NOMO-1 (cell line): ENCODE measurements around the gene POFUT2.

Source experiments
- DNase-seq, 2 experiments: peaks; one replicate each; lab custom pipeline; 2025; ENCODE audit not compliant: unreplicated experiment in 2 of 2; lab: John Stamatoyannopoulos, UW

POFUT2 gene

DNA sequence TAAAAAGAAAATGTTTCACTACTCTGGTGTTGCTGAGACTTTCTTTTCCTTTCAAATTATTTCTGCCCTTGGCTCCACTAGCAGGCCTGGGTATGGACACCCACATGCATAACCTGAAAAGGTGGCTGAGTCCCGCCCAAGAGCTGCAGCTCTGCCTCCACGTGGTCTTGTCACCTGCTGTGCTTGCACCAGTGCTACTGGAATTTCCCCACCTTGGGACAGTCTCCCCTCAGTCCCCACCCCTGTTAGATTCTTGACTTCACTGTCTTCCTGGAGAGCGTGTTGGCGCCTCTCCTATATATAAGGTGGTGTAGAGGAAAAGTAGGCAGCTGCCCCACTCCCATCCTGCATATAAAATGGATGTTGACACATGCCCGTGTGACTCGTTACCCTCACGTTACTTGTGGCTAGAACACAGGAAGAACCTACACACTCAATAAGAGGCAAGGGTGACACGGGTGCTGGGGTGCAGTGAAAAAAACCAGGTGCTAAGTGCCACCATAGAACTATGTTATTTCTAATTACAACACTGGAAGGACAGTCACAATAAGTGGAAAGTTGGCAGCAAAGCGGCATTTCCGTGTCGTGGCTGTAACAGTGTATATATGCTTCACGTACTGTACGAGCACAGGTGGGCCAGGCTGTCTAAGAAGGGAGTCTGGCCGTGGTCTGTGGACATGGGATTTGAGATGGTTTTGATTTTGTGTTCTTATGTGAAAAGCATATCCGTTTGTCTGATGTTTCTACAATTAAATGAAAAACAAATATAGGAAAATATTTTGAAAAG lies 61.0 kb downstream of the POFUT2 start:
- no peak for DNase-seq

DNA sequence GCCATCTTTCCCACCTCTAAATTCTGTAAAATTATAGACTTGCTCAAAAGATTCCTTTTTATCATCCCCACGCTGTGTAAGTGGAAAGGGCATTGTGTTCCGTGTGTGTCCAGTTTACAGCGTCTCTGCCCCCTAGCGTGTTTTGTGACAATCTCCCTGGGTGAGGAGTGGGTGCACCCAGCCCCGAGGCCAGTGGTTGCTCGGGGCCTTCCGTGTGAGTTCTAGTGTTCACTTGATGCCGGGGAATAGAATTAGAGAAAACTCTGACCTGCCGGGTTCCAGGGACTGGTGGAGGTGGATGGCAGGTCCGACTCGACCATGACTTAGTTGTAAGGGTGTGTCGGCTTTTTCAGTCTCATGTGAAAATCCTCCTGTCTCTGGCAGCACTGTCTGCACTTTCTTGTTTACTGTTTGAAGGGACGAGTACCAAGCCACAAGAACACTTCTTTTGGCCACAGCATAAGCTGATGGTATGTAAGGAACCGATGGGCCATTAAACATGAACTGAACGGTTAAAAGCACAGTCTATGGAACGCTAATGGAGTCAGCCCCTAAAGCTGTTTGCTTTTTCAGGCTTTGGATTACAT lies 61.9 kb downstream of the POFUT2 start:
- no peak for DNase-seq

- no peak for DNase-seq
These were observed 62.5 kb downstream of the POFUT2 start for GRCh38 chr21:45225041-45225740.

DNA sequence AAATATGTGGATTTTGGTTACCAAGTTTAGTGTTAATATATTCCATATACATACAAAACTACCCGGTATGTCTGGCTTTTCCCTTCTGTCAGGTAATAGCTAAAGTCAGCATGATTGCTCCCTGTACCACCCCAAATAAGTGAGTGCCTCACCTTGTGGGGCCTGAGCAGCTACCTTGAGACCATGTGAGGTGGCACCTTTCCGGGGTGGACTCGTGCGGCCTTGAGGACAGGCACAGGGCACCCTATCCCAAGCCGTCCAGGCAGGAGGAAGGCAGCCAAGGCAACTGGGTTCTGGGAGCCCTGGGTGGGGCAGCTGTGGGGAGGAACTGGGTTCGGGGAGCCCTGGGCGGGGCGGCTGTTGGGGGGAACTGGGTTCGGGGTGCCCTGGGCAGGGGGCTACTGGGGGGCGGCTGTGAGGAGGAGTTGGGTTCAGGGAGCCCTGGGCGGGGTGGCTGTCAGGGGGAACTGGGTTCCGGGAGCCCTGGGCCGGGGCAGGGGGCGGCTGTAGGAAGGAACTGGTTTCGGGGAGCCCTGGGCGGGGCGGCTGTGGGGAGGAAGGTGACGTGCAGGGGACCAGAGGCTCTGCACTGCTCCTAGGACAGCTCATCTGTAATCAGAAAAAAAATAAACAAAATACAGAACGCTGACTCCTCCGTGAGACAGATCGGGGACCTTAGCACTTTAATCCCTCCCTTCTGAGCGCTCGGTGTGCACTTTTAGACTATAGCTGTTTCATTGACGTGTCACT lies 63.3 kb downstream of the POFUT2 start:
- DNase-seq, result no peak

GRCh38 chr21:45223236-45224185 lies 64.2 kb downstream of the POFUT2 start:
- no peak for DNase-seq

GRCh38 chr21:45222001-45222400 lies 65.7 kb downstream of the POFUT2 start:
- DNase-seq, result no peak

DNA sequence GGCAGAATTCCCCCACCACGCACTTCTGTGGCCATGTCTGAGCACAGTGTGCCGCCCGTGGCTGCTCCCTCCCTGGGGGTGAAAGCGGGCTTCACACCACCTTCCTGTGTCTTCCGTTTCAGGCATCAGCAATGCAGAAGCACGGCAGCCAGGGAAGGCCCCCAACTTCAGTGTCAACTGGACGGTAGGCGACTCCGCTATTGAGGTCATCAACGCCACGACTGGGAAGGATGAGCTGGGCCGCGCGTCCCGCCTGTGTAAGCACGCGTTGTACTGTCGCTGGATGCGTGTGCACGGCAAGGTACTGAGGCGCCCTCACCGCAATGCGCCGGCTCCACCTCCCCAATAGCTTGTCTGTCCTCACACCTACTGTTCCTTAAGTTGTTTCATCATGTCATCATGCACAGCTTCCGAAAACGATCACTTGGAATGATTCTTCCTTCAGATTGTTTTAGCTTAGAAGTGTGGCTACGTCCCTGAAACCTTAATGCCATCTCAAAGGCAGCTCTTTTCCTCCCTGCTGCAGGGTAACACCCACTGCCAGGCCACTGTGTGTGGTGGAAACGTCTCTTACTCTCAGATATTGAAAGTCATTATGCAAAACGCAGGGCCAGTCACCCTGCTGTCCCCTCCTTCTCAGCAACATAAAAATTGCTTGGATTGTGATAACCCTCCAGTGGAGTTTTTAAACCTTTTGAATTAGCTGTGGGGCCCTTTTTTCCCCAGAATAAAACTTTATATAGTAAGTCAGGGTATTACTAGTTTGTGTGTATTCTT lies 66.8 kb downstream of the POFUT2 start:
- no peak for DNase-seq

- no peak for DNase-seq
These were observed 67.6 kb downstream of the POFUT2 start for GRCh38 chr21:45220071-45220481.

DNA sequence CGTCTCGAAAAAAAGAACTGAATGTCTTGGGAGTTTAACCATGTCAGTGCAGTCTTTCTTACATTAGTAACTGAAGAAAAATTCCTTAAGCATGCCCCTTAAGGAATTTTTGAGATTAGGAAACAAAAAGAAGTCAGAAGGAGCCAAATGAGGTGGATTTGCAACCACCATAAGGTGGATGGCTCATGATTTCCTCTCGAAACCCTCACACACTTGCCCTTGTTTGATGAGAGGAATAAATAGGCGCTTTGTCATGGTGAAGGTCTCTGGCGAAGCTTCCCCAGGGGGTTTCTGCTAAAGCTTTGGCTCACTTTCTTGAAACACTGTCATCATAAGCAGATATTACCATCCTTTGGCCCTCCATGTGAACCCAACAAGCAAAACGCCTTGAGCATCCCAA lies 68.2 kb downstream of the POFUT2 start:
- no peak for DNase-seq

DNA sequence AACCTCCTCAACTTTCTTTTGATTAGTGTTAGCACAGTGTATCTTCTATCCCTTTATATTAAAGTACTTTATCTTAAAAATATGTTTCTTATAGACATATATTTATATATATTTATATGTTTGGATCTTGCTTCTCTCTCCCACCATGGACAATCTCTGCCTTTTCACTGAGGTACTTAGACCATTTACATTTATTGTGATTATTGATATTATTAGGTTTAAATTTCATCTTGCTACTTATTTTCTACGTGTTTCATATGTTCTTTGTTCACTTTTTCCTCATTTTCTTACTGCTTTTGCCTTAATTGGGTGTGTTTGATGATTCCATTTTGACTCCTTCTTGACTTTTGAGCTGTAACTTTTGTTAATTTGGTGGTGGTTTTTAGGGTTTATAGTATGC lies 70.7 kb downstream of the POFUT2 start:
- no peak for DNase-seq

DNA sequence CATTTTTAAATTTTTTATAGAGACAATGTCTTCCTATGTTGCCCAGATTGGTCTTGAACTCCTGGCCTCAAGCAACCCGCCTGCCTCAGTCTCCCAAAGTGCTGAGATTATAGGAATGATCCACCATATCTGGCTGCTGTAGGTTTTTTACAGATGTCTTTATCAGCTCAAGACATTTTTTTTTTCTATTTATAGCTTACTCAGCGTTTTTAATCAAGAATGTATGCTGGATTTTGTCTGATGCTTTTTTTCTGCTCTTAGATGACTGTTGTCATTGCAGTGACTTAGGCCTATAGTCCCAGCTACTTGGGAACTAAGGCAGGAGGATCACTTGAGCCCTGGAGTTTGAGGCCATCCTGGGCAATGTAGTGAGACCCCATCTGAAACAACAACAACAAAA lies 72.5 kb downstream of the POFUT2 start:
- no peak for DNase-seq
